Stimulated activated CD8-positive, alpha-beta memory T cell treated with anti-CD3 and anti-CD28 coated beads, Interleukin-7, amount 100 ng/mL, for 4 hours (primary cell): ENCODE data around the gene IGFBP5.

Experiments
- DNase-seq, 2 donors: peaks; one replicate each; pipeline ENCODE4 v3.0.0-alpha.2; 2020; ENCODE audit warnings: low read depth in 2 of 2

The IGFBP5 gene

GRCh38 chr2:216644842-216645635 is 50.3 kb downstream of the IGFBP5 start:
- no peak for DNase-seq

GRCh38 chr2:216643986-216644659 is 51.2 kb downstream of the IGFBP5 start:
- no peak for DNase-seq

DNA sequence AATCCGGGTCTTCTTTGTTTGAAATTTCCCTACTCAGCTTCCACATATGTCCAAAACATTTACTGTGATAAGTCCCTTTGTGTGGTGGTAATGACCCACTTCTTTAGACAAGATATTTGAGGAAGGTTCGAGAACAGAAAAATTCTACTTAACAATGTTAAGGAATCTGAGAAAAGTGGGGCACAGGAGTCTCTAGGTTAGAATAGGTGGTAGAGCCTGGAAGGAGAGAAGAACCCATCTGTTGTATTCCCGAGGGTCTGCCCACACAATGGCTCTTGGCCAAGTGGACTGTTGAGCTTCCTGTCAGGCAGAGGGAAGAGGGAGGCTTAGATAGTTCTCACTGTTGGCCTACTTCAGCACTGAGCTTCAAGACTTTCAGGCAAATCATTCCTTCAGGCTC is 57.9 kb downstream of the IGFBP5 start:
- no peak for DNase-seq

DNA sequence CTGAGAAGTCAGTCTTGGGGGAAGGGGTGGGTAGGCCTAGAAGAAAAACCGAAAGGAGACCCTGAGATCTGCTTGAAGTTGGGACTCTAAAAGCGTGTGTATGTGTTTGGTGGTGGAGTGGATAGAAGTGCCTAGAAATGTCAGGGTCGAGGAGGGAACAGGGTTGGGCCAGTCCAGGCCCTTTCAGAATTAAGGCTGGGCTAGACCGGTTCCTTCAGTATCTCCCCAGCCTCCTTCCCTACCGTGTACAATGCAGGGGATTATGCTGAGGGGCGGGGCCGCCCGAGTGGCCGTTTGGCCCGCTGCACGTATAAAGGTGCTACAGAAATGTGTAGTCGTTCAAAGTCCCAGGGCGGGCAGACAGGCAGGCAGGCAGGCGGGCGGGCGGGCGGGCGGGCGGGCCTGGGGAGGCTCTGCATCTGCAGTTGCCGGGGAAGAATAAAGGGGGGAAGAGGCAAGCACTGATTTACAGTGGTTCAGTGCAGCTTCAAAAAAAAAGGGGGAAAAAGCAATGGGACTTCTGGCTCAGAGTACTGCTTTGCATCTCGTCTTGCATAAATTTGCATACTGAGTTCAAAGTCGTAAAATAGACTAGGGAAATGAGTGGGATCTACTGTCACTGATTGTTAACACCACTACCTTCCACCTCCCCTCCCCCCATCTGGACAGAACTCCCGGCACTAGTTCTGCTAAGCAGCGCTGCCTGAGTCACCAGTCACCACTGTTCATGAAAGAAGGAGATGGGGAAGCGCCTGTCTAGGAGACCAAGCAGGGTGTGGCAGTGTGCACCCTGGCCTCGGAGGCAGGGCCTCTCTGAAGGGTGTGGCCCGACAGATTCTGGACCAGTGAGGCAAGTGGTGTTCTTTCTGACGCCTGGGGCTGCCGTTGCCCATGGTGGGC is 58.5 kb downstream of the IGFBP5 start:
- no peak for DNase-seq

- DNase-seq, result no peak
These were observed 59.4 kb downstream of the IGFBP5 start for GRCh38 chr2:216635701-216636550.

GRCh38 chr2:216635171-216635570 is 60.2 kb downstream of the IGFBP5 start:
- DNase-seq, result no peak

DNA sequence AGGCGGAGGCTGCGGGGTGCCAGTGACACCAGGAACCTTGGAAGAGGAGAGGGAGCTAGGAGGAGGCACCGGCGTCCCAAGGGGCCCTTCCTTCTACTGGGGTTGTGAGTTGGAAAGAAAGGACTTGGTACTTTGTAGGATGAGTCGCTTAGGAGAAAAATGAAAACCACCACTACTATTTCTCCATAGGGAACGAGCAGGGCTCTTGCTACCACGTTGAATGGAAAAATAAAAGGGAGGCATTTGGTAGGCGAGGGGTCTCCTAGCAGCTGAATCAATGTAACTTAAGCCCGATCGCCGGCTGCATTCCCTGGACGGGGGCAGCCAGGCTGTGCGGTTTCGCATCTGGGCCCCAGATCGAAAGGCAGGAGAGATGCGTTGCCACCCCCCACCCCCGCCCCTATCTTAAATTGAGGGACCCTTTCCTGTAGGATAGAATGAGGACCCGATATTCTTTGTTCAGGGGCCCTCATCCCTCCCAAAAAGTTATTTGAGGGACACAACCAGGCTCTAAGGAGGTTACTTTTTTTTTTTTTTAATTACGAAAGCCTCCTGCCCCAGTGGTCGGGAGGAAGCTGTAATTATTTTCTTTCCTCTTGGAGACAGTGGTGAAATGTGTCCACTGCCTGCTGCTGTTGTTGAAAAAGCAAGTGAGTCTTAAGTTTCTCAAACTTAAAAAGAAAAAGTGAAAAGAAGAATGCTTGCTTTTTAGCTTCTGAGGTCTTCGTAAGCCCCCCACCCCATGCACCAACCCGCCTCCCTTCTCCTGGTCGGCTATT is 60.8 kb downstream of the IGFBP5 start:
- no peak for DNase-seq

- DNase-seq, result no peak
These were observed 61.6 kb downstream of the IGFBP5 start for GRCh38 chr2:216633616-216634369.

DNA sequence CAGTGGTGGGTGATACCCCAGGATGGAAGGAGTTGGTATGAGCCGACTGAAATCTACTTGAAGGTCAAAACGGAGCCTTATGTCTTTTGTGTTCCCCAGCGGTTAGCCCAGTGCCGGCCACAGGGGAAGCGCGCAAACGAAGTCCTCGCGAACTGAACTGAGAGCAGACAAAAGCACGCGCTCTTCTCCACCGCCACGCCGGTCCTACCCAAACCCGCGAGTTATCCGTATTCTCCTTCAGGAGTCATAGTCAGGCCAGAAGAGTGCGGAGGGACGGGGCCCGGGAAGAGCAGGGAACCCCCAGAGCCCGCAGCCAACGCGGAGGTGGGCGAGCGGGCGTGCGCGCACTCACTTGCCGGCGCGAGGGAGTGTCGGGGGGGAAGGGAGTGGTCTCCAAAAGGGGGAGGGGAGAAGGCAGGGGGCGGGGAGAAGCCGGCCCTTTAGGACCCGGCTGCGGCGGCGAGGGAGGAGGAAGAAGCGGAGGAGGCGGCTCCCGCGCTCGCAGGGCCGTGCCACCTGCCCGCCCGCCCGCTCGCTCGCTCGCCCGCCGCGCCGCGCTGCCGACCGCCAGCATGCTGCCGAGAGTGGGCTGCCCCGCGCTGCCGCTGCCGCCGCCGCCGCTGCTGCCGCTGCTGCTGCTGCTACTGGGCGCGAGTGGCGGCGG is 62.3 kb downstream of the IGFBP5 start, which contains the start of gene IGFBP2:
IGFBP2 (plus strand) TSS at position 469 of the 664 bp plus-strand sequence; CDS start at position 573, 104 bp downstream.
- DNase-seq, result peak in 1 of 2 donors; percentile 18

DNA sequence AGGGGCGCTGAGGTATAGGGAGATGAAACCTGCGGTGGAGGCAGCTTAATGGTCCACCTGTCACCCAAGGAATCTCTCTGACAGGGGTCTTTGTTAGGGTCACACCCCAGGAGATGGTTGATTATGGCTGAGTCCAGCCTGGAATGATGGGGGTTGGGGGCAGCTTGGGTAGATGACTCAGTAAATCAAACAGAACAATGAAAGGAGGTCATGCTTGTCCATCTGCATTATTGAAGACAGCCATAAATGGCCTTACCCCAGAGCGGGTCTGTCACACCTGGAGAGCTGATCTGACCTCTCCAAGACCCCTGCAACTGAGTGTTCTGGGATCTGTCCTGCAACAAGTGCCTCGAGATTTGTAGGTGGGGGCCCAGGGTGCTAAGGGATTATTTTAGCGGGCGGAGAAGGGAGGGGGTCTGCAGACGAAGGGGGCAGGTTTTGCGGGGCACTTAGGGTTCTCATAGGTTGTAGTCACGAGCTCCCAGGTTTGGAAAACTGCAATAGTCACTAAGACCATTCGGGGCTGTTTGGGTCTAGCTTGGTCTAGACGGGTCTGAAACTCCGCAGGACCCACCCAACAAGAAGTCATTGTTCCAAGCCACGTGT is 62.9 kb downstream of the IGFBP5 start:
- no peak for DNase-seq

GRCh38 chr2:216629784-216630183 is 65.6 kb downstream of the IGFBP5 start:
- no peak for DNase-seq

DNA sequence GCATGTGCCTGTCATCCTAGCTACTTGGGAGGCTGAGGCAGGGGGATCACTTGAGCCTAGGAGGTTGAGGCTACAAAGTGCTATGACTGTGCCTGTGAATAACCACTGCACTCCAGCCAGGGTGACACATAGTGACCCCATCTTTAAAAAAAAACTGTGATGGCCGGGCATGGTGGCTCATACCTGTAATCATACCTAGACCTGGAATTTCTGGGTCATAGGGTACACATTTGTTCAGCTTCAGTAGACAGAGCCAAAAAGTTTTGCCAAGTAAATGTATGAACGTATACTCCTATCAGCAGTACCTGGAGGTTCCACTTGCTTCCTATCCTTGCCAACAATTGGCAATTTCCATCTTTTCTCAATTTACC is 68.5 kb downstream of the IGFBP5 start:
- no peak for DNase-seq

DNA sequence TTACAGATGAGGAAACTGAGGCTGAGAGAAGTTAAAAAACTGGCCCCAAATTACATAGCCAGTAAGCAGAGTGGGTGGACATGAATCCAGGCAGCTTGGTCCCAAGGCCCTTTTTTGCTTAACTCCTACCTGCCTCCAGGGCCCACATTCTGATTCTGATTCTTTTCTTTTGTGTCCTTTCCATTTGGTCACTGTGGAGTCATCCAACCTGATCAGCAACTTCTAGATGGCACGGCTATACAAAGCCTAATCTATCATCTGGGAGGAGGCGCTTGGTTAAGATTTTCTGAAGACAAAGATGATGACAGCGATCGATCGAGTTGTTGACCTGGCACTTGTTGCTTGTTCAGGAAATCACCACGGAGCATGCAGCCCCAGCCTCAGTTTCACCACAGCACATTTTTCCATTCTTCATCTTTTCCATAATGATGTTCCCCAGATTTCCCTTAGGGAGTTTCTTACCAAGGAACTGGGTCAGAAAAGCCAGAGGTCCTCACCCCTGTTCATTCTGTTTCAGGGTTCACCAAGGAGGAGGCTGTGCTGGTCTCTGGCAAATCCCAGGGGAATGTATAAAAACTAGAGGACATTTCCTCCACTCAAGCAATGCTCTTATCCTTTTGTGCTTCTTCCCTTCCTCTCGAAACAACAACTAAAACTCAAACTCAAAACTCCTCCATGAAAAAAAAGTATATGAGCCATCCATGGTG is 69.0 kb downstream of the IGFBP5 start:
- no peak for DNase-seq

GRCh38 chr2:216624251-216624650 is 71.1 kb downstream of the IGFBP5 start:
- no peak for DNase-seq

DNA sequence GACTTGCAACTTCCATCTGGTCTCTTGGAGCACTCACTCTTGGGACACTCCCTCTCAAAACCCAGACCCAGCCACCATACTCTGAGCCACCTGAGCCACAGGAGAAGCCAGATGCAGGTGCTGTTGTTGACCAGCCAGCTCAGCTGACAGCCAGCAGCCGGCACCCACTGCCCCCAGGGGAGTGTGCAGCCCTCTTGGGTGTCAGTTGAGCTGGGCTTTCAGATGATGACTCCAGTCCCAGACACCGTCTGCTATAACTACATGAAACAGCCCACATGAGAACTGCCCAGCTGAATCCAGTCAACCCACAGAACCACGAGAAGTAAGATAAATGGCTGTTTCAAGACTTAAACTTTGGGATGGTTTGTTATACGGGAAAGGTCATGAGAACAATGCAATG is 72.8 kb downstream of the IGFBP5 start:
- no peak for DNase-seq
